Fibroblast of the conjunctiva (primary cell): ENCODE measurements around the gene PRKAG2.
"Not testable (repeated sequence)": the region's sequence is repeated elsewhere in the genome, so short reads cannot be mapped to it uniquely, and the experiment has no call there.

Experiments
- DNase-seq: peaks from one replicate; pipeline ENCODE4 v3.0.0-alpha.2; 2010; ENCODE audit warnings: low read depth

Gene PRKAG2

GRCh38 chr7:151884312-151885201, 7.6 kb upstream of the PRKAG2 start:
- DNase-seq: no peak

DNA sequence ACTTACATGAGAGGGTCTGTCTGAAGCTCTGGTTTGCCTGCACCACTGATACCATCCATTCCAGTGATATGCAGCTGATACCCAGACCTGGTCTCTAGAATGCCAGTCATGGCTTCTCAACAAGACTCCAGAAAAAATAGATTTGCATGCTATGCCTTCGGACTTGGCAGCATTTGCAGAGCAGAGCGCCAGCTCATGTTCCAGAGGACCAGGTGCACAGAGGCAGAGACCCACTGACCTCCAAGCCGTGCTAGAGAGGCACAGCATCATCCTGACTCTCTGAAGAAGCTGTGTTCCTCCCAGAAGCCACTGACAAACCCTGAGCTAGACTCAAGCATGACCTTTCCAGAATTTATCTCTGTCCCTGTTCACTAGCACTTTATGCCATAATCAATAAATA, 6.9 kb upstream of the PRKAG2 start:
- DNase-seq: no peak

DNA sequence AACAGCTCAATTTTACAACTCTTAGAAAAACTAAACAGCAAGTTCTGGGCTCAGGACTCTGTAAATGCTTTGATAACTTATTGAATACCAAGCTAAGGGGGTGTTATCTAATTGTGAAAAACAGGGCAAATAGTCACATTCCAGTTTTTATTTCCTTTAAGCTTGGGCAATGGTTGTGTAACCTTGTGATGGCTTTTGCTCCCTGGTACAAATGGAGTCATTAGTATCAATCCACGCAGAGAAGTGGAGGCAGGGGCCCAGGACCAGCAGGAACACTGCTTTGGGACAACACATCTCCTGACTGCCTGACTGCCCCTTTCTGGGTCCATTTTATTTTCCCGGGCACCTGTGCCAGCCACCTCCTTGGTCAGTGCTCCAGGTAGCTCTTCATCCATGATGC, 5.8 kb upstream of the PRKAG2 start:
- DNase-seq: no peak

- no peak for DNase-seq
Observed at GRCh38 chr7:151880688-151881087, 3.8 kb upstream of the PRKAG2 start.

DNA sequence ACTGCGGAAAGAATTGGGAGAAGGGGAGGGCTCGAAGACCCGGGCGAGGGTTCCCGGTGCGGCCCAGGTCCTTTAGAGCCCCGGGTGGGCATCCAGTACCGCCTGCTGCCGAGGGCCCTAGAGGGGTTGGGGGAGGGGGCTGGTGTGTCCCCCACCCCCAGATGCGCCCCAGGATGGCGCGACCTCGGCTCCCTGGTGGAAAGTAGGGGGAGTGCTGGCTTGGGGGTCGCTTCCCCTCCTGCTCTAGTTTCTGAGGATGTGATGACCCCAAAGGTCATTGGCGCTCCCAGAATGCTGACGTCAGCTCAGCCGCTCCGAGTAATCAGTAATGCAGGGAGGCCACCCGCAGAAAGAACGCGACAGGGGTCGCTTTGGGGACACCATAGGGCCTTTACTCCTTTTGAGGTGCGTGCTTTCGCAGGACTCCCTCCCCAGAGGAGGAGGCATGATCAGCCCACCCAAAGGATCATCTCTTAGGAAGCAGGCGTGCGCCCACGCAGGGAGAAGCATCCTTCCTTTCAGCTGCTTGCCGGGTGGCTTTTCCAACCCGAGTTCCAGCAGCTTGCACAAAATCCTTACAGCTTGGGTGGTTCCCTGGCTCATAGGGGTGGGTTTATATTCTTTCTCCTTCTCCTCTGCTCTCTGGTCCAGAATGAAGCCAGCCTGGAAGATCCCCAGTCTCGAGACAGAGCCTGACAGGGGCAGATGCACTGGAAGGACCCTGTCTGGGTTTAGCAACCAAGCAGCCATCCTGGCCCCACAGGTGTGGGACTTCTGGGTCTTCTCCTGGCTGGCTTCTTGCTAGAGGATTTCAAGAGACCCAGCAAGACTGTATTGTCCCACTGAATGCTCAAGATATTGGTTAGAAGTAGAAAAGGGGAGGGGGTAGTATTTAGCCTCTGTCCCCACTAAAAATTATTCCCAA, 1.3 kb upstream of the PRKAG2 start:
- no peak for DNase-seq

DNA sequence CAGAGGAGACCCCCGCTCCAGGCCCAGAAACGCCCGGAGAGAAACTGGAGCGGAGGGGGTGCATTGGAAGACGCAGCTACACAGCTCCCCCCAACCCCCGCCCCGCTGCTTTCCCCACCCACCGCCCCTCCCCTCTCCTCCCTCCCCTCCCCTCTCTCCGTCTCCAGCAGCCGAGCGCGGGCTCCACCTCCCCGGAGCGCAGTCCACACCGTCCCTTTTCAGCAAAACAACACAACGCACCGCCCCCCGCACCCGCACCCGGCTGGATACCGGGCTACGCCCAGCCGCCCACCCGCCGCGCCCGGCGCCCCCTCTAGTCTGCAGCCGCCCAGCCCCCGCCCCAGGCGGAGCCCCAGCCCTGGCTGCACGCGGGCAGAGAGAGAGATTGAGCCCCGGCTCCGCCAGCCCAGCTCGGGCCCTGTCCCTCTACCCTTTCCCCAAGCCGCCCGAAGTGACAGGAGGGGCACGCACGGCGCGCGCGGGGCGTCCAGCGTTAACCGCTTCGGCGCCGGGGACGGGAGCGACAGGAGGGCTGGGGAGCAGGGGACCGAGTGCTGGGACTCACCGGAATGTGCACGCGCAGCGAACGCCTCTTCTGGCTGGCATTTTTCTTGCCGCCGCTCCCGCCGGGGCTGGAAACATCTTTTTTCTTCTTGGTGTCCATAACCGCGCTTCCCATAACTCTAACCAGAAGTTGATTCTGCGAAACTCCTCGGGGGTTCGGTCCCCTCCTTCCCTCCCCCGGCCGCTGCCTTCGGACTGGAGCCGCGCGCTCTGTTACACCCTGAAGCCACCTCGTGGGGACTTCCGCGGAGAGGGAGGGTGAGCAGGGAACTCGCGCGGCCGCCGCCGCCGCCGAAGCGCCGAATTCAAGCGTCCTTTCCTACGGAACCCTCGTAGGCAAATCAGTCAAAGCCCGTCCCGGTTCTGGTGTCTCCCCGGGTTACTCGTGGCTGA, 695 bp downstream of the PRKAG2 start:
- no peak for DNase-seq

DNA sequence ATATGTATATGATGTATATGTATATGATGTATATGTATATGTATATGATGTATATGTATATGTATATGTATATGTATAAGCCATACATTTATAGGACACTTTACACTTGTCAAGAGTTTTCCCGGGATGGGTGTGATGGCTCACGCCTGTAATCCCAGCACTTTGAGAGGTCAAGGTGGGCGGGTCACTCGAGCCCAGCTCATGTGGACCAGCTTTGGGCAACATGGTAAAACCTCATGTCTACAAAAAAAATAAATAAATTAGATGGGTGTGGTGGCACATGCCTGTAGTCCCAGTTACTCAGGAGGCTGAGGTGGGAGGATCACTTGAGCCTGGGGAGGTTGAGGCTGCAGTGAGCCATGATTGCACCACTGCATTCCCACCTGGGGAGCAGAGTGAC, 2.4 kb downstream of the PRKAG2 start:
- not testable (repeated sequence) for DNase-seq

- DNase-seq: no peak
Observed at GRCh38 chr7:151873402-151873965, 3.4 kb downstream of the PRKAG2 start.

GRCh38 chr7:151872531-151873401, 4.1 kb downstream of the PRKAG2 start:
- no peak for DNase-seq

DNA sequence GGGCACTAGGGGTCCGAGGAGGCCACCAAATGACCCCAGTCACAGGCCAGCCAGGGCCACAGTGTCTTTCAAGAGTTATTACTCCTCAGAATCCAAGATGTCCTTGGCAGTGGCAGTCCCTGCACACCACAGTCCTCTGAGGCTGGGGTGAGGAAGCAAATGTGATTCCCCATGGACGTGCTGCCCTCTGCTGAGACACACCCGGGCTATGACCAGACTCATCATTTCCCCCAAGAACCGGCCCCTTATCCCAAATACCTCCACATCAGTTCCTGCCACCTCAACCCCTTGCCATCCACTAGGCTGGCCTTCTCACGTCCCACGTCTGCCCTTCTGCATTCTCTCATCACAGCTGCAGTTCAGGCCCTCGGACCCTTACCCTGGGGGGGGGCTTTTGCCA, 5.0 kb downstream of the PRKAG2 start:
- DNase-seq: no peak

- DNase-seq: no peak
Observed at GRCh38 chr7:151871189-151871735, 5.7 kb downstream of the PRKAG2 start.

- no peak for DNase-seq
Observed at GRCh38 chr7:151869968-151870918, 6.7 kb downstream of the PRKAG2 start.

DNA sequence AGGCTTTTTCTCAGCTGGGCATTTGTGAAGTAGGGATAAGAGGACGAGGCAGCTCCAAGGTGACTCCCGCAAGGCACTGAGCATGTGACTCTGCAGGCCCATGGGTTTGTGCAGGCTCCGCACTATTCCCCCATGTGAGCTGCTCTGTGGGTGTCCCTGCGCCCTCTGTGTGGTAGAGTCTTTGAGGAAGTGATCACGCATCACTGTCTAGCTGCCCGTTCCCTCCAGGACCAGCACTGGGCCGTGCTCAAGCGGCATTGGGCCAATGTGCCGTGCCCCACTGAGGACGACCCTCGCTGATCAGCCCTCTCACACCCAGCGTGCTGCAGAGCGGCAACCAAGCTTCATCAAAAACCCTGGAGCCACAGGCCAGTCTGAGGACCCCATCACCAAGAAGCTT, 7.5 kb downstream of the PRKAG2 start:
- DNase-seq: no peak

- no peak for DNase-seq
Observed at GRCh38 chr7:151869109-151869428, 7.8 kb downstream of the PRKAG2 start.

DNA sequence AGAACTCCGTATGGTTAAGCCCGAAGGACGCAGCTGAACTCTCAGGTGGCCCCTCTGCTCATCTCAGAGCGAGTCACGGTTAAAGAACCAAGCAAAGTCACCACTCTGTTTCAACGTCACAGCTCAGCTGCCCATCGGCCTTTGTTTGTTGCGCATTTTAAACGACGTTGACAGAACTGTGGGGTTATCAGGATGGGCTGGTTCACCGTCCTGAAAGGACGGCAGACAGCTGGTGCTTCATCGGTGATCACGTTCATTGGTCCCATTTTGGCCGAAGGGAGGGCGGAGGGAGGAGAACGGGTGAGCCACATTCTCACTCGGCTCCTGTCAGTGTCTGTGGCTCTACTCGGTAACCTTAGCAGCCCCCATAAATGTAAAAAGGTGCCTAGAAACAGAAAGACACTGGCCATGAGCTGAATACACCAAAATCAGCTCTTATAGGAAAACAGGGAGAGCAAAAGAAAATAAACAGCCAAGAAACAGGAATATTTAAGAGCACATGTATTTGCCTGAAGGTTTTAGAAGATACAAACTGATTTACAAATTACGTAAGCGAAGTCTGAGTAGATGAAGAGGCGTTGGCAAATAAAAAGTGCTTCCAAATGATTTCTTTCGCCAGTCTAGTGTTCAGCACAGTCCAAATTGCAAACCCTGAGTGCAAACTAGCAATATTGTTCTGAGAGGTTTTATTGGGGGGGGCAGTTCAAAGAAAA, 8.4 kb downstream of the PRKAG2 start:
- DNase-seq: no peak

GRCh38 chr7:151867912-151868311, 9.0 kb downstream of the PRKAG2 start:
- no peak for DNase-seq

DNA sequence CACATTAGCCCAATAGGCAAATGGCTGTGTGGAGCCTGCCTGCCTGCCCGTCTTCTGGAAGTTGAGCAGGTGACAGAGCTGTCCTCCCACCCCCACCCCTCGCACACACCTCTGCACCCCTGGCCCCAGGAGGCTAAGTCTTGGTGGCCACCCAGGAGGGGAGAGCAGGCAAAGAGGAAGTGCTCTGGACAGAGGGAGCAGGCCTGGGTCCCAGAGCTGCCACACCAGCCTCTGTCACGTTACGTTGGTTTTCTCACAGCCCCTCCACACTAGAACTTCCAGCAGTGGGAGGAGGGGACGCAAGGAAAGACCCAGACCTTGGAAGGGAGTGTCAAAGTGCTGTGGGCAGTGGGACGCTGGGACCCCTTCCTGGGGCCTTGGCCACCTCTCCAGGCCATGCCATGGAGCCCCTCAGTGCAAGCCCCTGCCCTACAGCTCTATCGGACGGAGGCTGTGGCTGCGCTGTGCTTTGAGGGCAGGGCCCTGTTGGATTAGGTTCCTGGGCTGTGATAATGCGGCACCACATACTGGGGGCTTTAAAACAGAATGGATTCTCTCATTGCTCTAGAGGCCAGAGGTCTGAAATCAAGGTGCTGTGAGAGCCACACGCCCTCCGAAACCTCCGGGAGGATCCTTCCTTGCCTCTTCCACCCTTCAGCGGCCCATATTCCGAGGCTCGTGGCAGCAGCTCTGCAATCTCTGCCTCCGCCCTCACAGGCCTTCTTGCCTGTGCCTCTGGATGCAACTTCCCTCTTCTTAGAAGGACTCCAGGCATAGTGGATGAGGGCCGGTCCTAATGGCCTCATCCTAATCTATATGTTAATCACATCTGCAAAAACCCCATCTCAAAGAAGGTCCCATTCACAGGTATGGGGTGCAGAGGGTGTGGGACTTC, 9.9 kb downstream of the PRKAG2 start:
- DNase-seq: no peak
